NT2/D1 (cell line): ENCODE data around the gene DNAJC18.

Source experiments
- SUZ12 ChIP-seq: IDR thresholded peaks from 2 replicates; pipeline ENCODE4 v1.6.1; 2011; ENCODE audit not compliant: insufficient read length, insufficient read depth; ENCODE audit errors: extremely low read depth
- ZNF274 ChIP-seq: IDR thresholded peaks from 2 replicates; pipeline ENCODE4 v1.6.1; 2011; ENCODE audit warnings: mild to moderate bottlenecking, low read depth, low read length

DNA sequence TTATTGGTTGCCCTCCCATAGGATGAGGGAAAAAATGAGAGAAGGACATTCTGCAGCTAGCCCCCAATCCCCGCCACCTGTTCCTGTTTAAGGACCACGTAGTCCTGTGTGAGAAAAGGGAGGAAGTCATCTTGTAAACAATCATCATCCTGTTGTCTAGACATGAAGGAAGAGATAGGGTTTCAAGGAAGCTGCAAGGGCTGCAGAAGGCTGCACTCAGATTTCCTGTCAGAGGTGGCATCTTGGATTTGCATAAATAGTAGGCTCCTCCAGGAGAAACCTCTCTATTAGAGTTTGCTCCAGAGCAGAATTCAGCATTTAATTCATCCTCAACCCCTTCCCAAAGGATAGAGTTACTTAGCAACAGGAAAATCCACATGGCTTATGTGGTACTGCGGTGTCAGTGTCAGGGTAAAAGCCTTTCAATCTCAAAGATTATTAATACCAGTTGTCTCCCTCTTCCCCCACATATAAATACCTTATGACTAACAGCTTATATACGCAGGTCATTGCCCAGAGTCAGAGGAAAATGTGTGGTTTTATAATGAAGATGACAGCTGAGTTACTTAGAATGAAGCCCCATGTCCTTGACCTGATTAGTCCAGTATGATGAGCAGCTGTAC lies 4.6 kb upstream of the DNAJC18 start:
- TF ChIP-seq ZNF274, result no peak
- no peak for TF ChIP-seq SUZ12
